Measurements from ENCODE around the gene DNM3. TPM values are rescaled to one million over a fixed set of nuclear protein-coding genes. Genes with fewer than 3 reads are reported as not detected.

The DNM3 gene
- polyA plus RNA-seq, 2 donors, result 0.53 to 0.76 TPM

- H3K27ac ChIP-seq (ENCODE audit: low read depth in 2 of 2, low read length in 1 of 2), result no peak overlapping the region
- H3K36me3 ChIP-seq (ENCODE audit: control insufficient read depth in 2 of 2, insufficient read depth in 2 of 2, low read length in 1 of 2), result peaks cover 0 to 5% of the 10 kb centered on the region in 2 donors
- WGBS, 2 donors, result 62 to 66% methylated on average over 3 of the region's 3 CpGs
- peak overlapping the region in 1 of 2 donors; percentile 96 for H3K4me3 ChIP-seq (ENCODE audit: low read depth in 1 of 2, low read length in 2 of 2)
- H3K4me1 ChIP-seq (ENCODE audit: control insufficient read depth in 2 of 2, insufficient read depth in 2 of 2, low read length in 1 of 2), result peaks cover 0 to 9% of the 10 kb centered on the region in 2 donors
- H3K9me3 ChIP-seq (ENCODE audit: control insufficient read depth in 2 of 2, insufficient read depth in 1 of 2, low read depth in 1 of 2, low read length in 1 of 2), result no peaks in the 10 kb centered on the region
- H3K27me3 ChIP-seq (ENCODE audit: control insufficient read depth in 1 of 2, insufficient read depth in 2 of 2, low read length in 2 of 2), result no peaks in the 10 kb centered on the region
These were observed 601.7 kb downstream of the DNM3 start for GRCh38 chr1:172442843-172443565.

GRCh38 chr1:172443666-172444453 is 602.6 kb downstream of the DNM3 start, which contains the start of gene PIGC:
TSS of gene PIGC (minus strand) at chr1:172444069. CDS start at chr1:172442622, 1,447 bp downstream.
- Histone ChIP-seq H3K9me3 (ENCODE audit: control insufficient read depth in 2 of 2, insufficient read depth in 1 of 2, low read depth in 1 of 2, low read length in 1 of 2) (no peaks in the 10 kb centered on the region), H3K4me3 (ENCODE audit: low read depth in 1 of 2, low read length in 2 of 2) (peak within 1 kb of the TSS; percentile 96 to 97), H3K27ac (ENCODE audit: low read depth in 2 of 2, low read length in 1 of 2) (peak within 1 kb of the TSS; percentile 65 to 76), H3K36me3 (ENCODE audit: control insufficient read depth in 2 of 2, insufficient read depth in 2 of 2, low read length in 1 of 2) (peaks cover 0 to 5% of the 10 kb centered on the region in 2 donors), H3K27me3 (ENCODE audit: control insufficient read depth in 1 of 2, insufficient read depth in 2 of 2, low read length in 2 of 2) (no peaks in the 10 kb centered on the region), H3K4me1 (ENCODE audit: control insufficient read depth in 2 of 2, insufficient read depth in 2 of 2, low read length in 1 of 2) (peaks cover 0 to 9% of the 10 kb centered on the region in 2 donors)
- WGBS, 2 donors, result 5 to 7% methylated on average over 43 of the region's 43 CpGs

- 91 to 94% methylated on average over 3 of the region's 3 CpGs for WGBS, 2 donors
- Histone ChIP-seq H3K27ac (ENCODE audit: low read depth in 2 of 2, low read length in 1 of 2) (no peak overlapping the region), H3K9me3 (ENCODE audit: control insufficient read depth in 2 of 2, insufficient read depth in 1 of 2, low read depth in 1 of 2, low read length in 1 of 2) (no peaks in the 10 kb centered on the region), H3K27me3 (ENCODE audit: control insufficient read depth in 1 of 2, insufficient read depth in 2 of 2, low read length in 2 of 2) (no peaks in the 10 kb centered on the region), H3K4me1 (ENCODE audit: control insufficient read depth in 2 of 2, insufficient read depth in 2 of 2, low read length in 1 of 2) (peaks cover 0 to 14% of the 10 kb centered on the region in 2 donors), H3K4me3 (ENCODE audit: low read depth in 1 of 2, low read length in 2 of 2) (no peak overlapping the region), H3K36me3 (ENCODE audit: control insufficient read depth in 2 of 2, insufficient read depth in 2 of 2, low read length in 1 of 2) (peaks cover 0 to 5% of the 10 kb centered on the region in 2 donors)
These were observed 605.2 kb downstream of the DNM3 start for GRCh38 chr1:172446547-172446946.

GRCh38 chr1:172447641-172448040 is 606.3 kb downstream of the DNM3 start:
- Histone ChIP-seq H3K4me3 (ENCODE audit: low read depth in 1 of 2, low read length in 2 of 2) (no peak overlapping the region), H3K9me3 (ENCODE audit: control insufficient read depth in 2 of 2, insufficient read depth in 1 of 2, low read depth in 1 of 2, low read length in 1 of 2) (no peaks in the 10 kb centered on the region), H3K27ac (ENCODE audit: low read depth in 2 of 2, low read length in 1 of 2) (no peak overlapping the region), H3K36me3 (ENCODE audit: control insufficient read depth in 2 of 2, insufficient read depth in 2 of 2, low read length in 1 of 2) (no peaks in the 10 kb centered on the region), H3K4me1 (ENCODE audit: control insufficient read depth in 2 of 2, insufficient read depth in 2 of 2, low read length in 1 of 2) (peaks cover 0 to 10% of the 10 kb centered on the region in 2 donors), H3K27me3 (ENCODE audit: control insufficient read depth in 1 of 2, insufficient read depth in 2 of 2, low read length in 2 of 2) (no peaks in the 10 kb centered on the region)
- WGBS, 2 donors, result 52 to 54% methylated on average over 2 of the region's 2 CpGs

GRCh38 chr1:172448995-172449584 is 607.8 kb downstream of the DNM3 start:
- Histone ChIP-seq H3K36me3 (ENCODE audit: control insufficient read depth in 2 of 2, insufficient read depth in 2 of 2, low read length in 1 of 2) (no peaks in the 10 kb centered on the region), H3K27me3 (ENCODE audit: control insufficient read depth in 1 of 2, insufficient read depth in 2 of 2, low read length in 2 of 2) (no peaks in the 10 kb centered on the region), H3K9me3 (ENCODE audit: control insufficient read depth in 2 of 2, insufficient read depth in 1 of 2, low read depth in 1 of 2, low read length in 1 of 2) (no peaks in the 10 kb centered on the region), H3K27ac (ENCODE audit: low read depth in 2 of 2, low read length in 1 of 2) (peak overlapping the region in 1 of 2 donors; percentile 35), H3K4me3 (ENCODE audit: low read depth in 1 of 2, low read length in 2 of 2) (no peak overlapping the region), H3K4me1 (ENCODE audit: control insufficient read depth in 2 of 2, insufficient read depth in 2 of 2, low read length in 1 of 2) (peaks cover 0 to 9% of the 10 kb centered on the region in 2 donors)
- WGBS, 2 donors, result 57 to 65% methylated on average over 6 of the region's 6 CpGs

- H3K4me1 ChIP-seq (ENCODE audit: control insufficient read depth in 2 of 2, insufficient read depth in 2 of 2, low read length in 1 of 2), result peaks cover 0 to 8% of the 10 kb centered on the region in 2 donors
- no peak overlapping the region for H3K4me3 ChIP-seq (ENCODE audit: low read depth in 1 of 2, low read length in 2 of 2)
- no peaks in the 10 kb centered on the region for H3K27me3 ChIP-seq (ENCODE audit: control insufficient read depth in 1 of 2, insufficient read depth in 2 of 2, low read length in 2 of 2)
- WGBS, 2 donors, result 44 to 57% methylated on average over 18 of the region's 18 CpGs
- H3K9me3 ChIP-seq (ENCODE audit: control insufficient read depth in 2 of 2, insufficient read depth in 1 of 2, low read depth in 1 of 2, low read length in 1 of 2), result no peaks in the 10 kb centered on the region
- H3K27ac ChIP-seq (ENCODE audit: low read depth in 2 of 2, low read length in 1 of 2), result peak overlapping the region in 1 of 2 donors; percentile 9
- H3K36me3 ChIP-seq (ENCODE audit: control insufficient read depth in 2 of 2, insufficient read depth in 2 of 2, low read length in 1 of 2), result no peaks in the 10 kb centered on the region
These were observed 608.6 kb downstream of the DNM3 start for GRCh38 chr1:172449585-172450523.

- H3K27ac ChIP-seq (ENCODE audit: low read depth in 2 of 2, low read length in 1 of 2), result no peak overlapping the region
- H3K9me3 ChIP-seq (ENCODE audit: control insufficient read depth in 2 of 2, insufficient read depth in 1 of 2, low read depth in 1 of 2, low read length in 1 of 2), result no peaks in the 10 kb centered on the region
- H3K4me1 ChIP-seq (ENCODE audit: control insufficient read depth in 2 of 2, insufficient read depth in 2 of 2, low read length in 1 of 2), result peaks cover 0 to 8% of the 10 kb centered on the region in 2 donors
- H3K27me3 ChIP-seq (ENCODE audit: control insufficient read depth in 1 of 2, insufficient read depth in 2 of 2, low read length in 2 of 2), result no peaks in the 10 kb centered on the region
- WGBS, 2 donors, result 44 to 57% methylated on average over 7 of the region's 7 CpGs
- H3K4me3 ChIP-seq (ENCODE audit: low read depth in 1 of 2, low read length in 2 of 2), result no peak overlapping the region
- no peaks in the 10 kb centered on the region for H3K36me3 ChIP-seq (ENCODE audit: control insufficient read depth in 2 of 2, insufficient read depth in 2 of 2, low read length in 1 of 2)
These were observed 609.2 kb downstream of the DNM3 start for GRCh38 chr1:172450524-172450885.

- Histone ChIP-seq H3K4me1 (ENCODE audit: control insufficient read depth in 2 of 2, insufficient read depth in 2 of 2, low read length in 1 of 2) (peaks cover 0 to 8% of the 10 kb centered on the region in 2 donors), H3K4me3 (ENCODE audit: low read depth in 1 of 2, low read length in 2 of 2) (no peak overlapping the region), H3K9me3 (ENCODE audit: control insufficient read depth in 2 of 2, insufficient read depth in 1 of 2, low read depth in 1 of 2, low read length in 1 of 2) (no peaks in the 10 kb centered on the region), H3K36me3 (ENCODE audit: control insufficient read depth in 2 of 2, insufficient read depth in 2 of 2, low read length in 1 of 2) (no peaks in the 10 kb centered on the region), H3K27ac (ENCODE audit: low read depth in 2 of 2, low read length in 1 of 2) (no peak overlapping the region), H3K27me3 (ENCODE audit: control insufficient read depth in 1 of 2, insufficient read depth in 2 of 2, low read length in 2 of 2) (no peaks in the 10 kb centered on the region)
- 46 to 59% methylated on average over 2 of the region's 2 CpGs for WGBS, 2 donors
These were observed 609.7 kb downstream of the DNM3 start for GRCh38 chr1:172451002-172451443.
